Measurements from ENCODE around the gene PSMB5. TPM values are rescaled to one million over a fixed set of nuclear protein-coding genes. Genes with fewer than 3 reads are reported as not detected.

PSMB5 gene
- polyA plus RNA-seq, 1 donor from 2014 or later, result 147 TPM

GRCh38 chr14:22985894-22986507, 48.7 kb downstream of the PSMB5 start:
- H3K36me3 ChIP-seq (ENCODE audit: insufficient read depth, low read length), result no peaks in the 10 kb centered on the region
- H3K4me2 ChIP-seq (ENCODE audit: low read length), result no peak overlapping the region
- H3K9ac ChIP-seq (ENCODE audit: low read length), result no peak overlapping the region
- H3K27ac ChIP-seq (ENCODE audit: low read length), result no peak overlapping the region
- H3K27me3 ChIP-seq (ENCODE audit: insufficient read depth, low read depth, low read length), result peaks cover 22% of the 10 kb centered on the region
- no peak overlapping the region for H3K4me3 ChIP-seq (ENCODE audit: low read length)
- H2AFZ ChIP-seq (ENCODE audit: low read depth, low read length), result no peak overlapping the region
- H3K79me2 ChIP-seq (replicated peaks; ENCODE audit: insufficient read depth, low read length), result peaks cover 13% of the 10 kb centered on the region
- no peaks in the 10 kb centered on the region for H3K9me3 ChIP-seq (ENCODE audit: low read length)
- no peaks in the 10 kb centered on the region for H3F3A ChIP-seq (ENCODE audit: insufficient read depth, low read length, poor library complexity, severe bottlenecking)
- H4K20me1 ChIP-seq (ENCODE audit: insufficient read depth), result no peaks in the 10 kb centered on the region
- TF ChIP-seq SMC3 (conservative IDR thresholded peaks at IDR 0.05; ENCODE audit: poor library complexity) (no peak), EP300 (conservative IDR thresholded peaks at IDR 0.05; ENCODE audit: poor library complexity, severe bottlenecking) (no peak), TAF1 (IDR thresholded peaks at IDR 0.05; ENCODE audit: low read depth) (no peak), EZH2 (IDR thresholded peaks at IDR 0.05; ENCODE audit: borderline replicate concordance, insufficient read depth, low read length, poor library complexity, severe bottlenecking) (no peak)
- no peaks in the 10 kb centered on the region for H3K9me2 ChIP-seq (ENCODE audit: insufficient read depth, low read length)

- no peak overlapping the region for H3K27ac ChIP-seq (ENCODE audit: low read length)
- TF ChIP-seq RAD21 (conservative IDR thresholded peaks at IDR 0.05), result no peak
- TF ChIP-seq EP300 (conservative IDR thresholded peaks at IDR 0.05; ENCODE audit: poor library complexity, severe bottlenecking), result no peak
- TF ChIP-seq EZH2 (IDR thresholded peaks at IDR 0.05; ENCODE audit: borderline replicate concordance, insufficient read depth, low read length, poor library complexity, severe bottlenecking), result no peak
- TF ChIP-seq TAF1 (IDR thresholded peaks at IDR 0.05; ENCODE audit: low read depth), result no peak
- TF ChIP-seq POLR2AphosphoS5 (IDR thresholded peaks at IDR 0.05), result no peak
- no peak for TF ChIP-seq REST (IDR thresholded peaks at IDR 0.05; ENCODE audit: borderline replicate concordance)
- no peak for TF ChIP-seq CTCF (IDR thresholded peaks at IDR 0.05; ENCODE audit: poor library complexity, severe bottlenecking)
- TF ChIP-seq SMC3 (conservative IDR thresholded peaks at IDR 0.05; ENCODE audit: poor library complexity), result no peak
- TF ChIP-seq MXI1 (conservative IDR thresholded peaks at IDR 0.05; ENCODE audit: poor library complexity, severe bottlenecking), result no peak
- H2AFZ ChIP-seq (ENCODE audit: low read depth, low read length), result no peak overlapping the region
- H3K9me3 ChIP-seq (ENCODE audit: low read length), result no peaks in the 10 kb centered on the region
- no peak overlapping the region for H3K4me3 ChIP-seq (ENCODE audit: low read length)
- no peaks in the 10 kb centered on the region for H4K20me1 ChIP-seq (ENCODE audit: insufficient read depth)
- peaks cover 29% of the 10 kb centered on the region for H3K27me3 ChIP-seq (ENCODE audit: insufficient read depth, low read depth, low read length)
- no peaks in the 10 kb centered on the region for H3K9me2 ChIP-seq (ENCODE audit: insufficient read depth, low read length)
- no peak overlapping the region for H3K4me2 ChIP-seq (ENCODE audit: low read length)
- H3K79me2 ChIP-seq (replicated peaks; ENCODE audit: insufficient read depth, low read length), result peaks cover 19% of the 10 kb centered on the region
- no peaks in the 10 kb centered on the region for H3K36me3 ChIP-seq (ENCODE audit: insufficient read depth, low read length)
- H3K9ac ChIP-seq (ENCODE audit: low read length), result no peak overlapping the region
- H3F3A ChIP-seq (ENCODE audit: insufficient read depth, low read length, poor library complexity, severe bottlenecking), result no peaks in the 10 kb centered on the region
Observed at GRCh38 chr14:22984959-22985658, 49.6 kb downstream of the PSMB5 start.
